ENCODE data around the gene PPM1B. TPM values are rescaled to one million over a fixed set of nuclear protein-coding genes. Genes with fewer than 3 reads are reported as not detected.

Gene PPM1B
- total RNA-seq, 4 donors from 2014 or later: 28.3 to 63.9 (median 37.9) TPM

GRCh38 chr2:44172576-44172975 lies 3.9 kb downstream of the PPM1B start:
- no peak for TF ChIP-seq POLR2AphosphoS5 (IDR thresholded peaks at IDR 0.05)
- TF ChIP-seq CTCF (IDR thresholded peaks at IDR 0.05): no peak
- no peak for TF ChIP-seq EP300 (IDR thresholded peaks at IDR 0.05)
- no peak for TF ChIP-seq POLR2A (IDR thresholded peaks at IDR 0.05)
- DNase-seq (ENCODE audit: low spot score in 2 of 2): no peak
- H3K4me1 ChIP-seq: peaks cover 34% of the 10 kb centered on the region
- H3K27ac ChIP-seq: no peak overlapping the region
- 93% methylated on average over 4 of the region's 4 CpGs for WGBS
- H3K27me3 ChIP-seq: no peaks in the 10 kb centered on the region
- no peaks in the 10 kb centered on the region for H3K9me3 ChIP-seq
- H3K4me3 ChIP-seq: no peak overlapping the region
- no peaks in the 10 kb centered on the region for H3K36me3 ChIP-seq

GRCh38 chr2:44178950-44179349 lies 10.3 kb downstream of the PPM1B start:
- Histone ChIP-seq H3K36me3 (no peaks in the 10 kb centered on the region), H3K4me1 (peaks cover 30% of the 10 kb centered on the region), H3K27me3 (no peaks in the 10 kb centered on the region), H3K27ac (no peak overlapping the region), H3K9me3 (no peaks in the 10 kb centered on the region), H3K4me3 (no peak overlapping the region)
- no peak for DNase-seq (ENCODE audit: low spot score in 2 of 2)
- TF ChIP-seq POLR2A (IDR thresholded peaks at IDR 0.05): no peak

- Histone ChIP-seq H3K4me1 (peaks cover 44% of the 10 kb centered on the region), H3K36me3 (no peaks in the 10 kb centered on the region), H3K9me3 (no peaks in the 10 kb centered on the region), H3K4me3 (no peak overlapping the region), H3K27me3 (no peaks in the 10 kb centered on the region), H3K27ac (no peak overlapping the region)
- TF ChIP-seq POLR2A (IDR thresholded peaks at IDR 0.05) (no peak), CTCF (IDR thresholded peaks at IDR 0.05) (no peak), POLR2AphosphoS5 (IDR thresholded peaks at IDR 0.05) (no peak), EP300 (IDR thresholded peaks at IDR 0.05) (no peak)
- WGBS: 95% methylated on average over 2 of the region's 2 CpGs
- no peak for DNase-seq (ENCODE audit: low spot score in 2 of 2)
Observed at GRCh38 chr2:44181648-44182047, 13.0 kb downstream of the PPM1B start.

GRCh38 chr2:44184106-44184505 lies 15.4 kb downstream of the PPM1B start:
- no peak overlapping the region for H3K27ac ChIP-seq
- no peak for TF ChIP-seq EP300 (IDR thresholded peaks at IDR 0.05)
- TF ChIP-seq POLR2A (IDR thresholded peaks at IDR 0.05): no peak
- no peak for TF ChIP-seq CTCF (IDR thresholded peaks at IDR 0.05)
- TF ChIP-seq POLR2AphosphoS5 (IDR thresholded peaks at IDR 0.05): no peak
- no peaks in the 10 kb centered on the region for H3K9me3 ChIP-seq
- no peak for DNase-seq (ENCODE audit: low spot score in 2 of 2)
- H3K4me1 ChIP-seq: peaks cover 41% of the 10 kb centered on the region
- H3K4me3 ChIP-seq: no peak overlapping the region
- H3K36me3 ChIP-seq: no peaks in the 10 kb centered on the region
- H3K27me3 ChIP-seq: no peaks in the 10 kb centered on the region
- 78% methylated on average over 3 of the region's 3 CpGs for WGBS

- Histone ChIP-seq H3K4me3 (no peak overlapping the region), H3K27me3 (no peaks in the 10 kb centered on the region), H3K9me3 (no peaks in the 10 kb centered on the region), H3K4me1 (peaks cover 36% of the 10 kb centered on the region), H3K36me3 (no peaks in the 10 kb centered on the region), H3K27ac (no peak overlapping the region)
- no peak for DNase-seq (ENCODE audit: low spot score in 2 of 2)
- TF ChIP-seq POLR2A (IDR thresholded peaks at IDR 0.05) (no peak), POLR2AphosphoS5 (IDR thresholded peaks at IDR 0.05) (no peak), CTCF (IDR thresholded peaks at IDR 0.05) (no peak), EP300 (IDR thresholded peaks at IDR 0.05) (no peak)
Observed at GRCh38 chr2:44186810-44187209, 18.1 kb downstream of the PPM1B start.

- Histone ChIP-seq H3K9me3 (no peaks in the 10 kb centered on the region), H3K27me3 (no peaks in the 10 kb centered on the region), H3K4me1 (peaks cover 33% of the 10 kb centered on the region), H3K27ac (no peak overlapping the region), H3K4me3 (no peak overlapping the region), H3K36me3 (no peaks in the 10 kb centered on the region)
- 96% methylated on average over 4 of the region's 4 CpGs for WGBS
- DNase-seq (ENCODE audit: low spot score in 2 of 2): no peak
- no peak for TF ChIP-seq POLR2A (IDR thresholded peaks at IDR 0.05)
- no peak for TF ChIP-seq EP300 (IDR thresholded peaks at IDR 0.05)
- TF ChIP-seq CTCF (IDR thresholded peaks at IDR 0.05): no peak
- TF ChIP-seq POLR2AphosphoS5 (IDR thresholded peaks at IDR 0.05): no peak
Observed at GRCh38 chr2:44187251-44187650, 18.6 kb downstream of the PPM1B start.
